ENCODE data around the gene MACROD2. TPM values are rescaled to one million over a fixed set of nuclear protein-coding genes. Genes with fewer than 3 reads are reported as not detected.

The MACROD2 gene
- total RNA-seq, 1 experiment from 2014 or later, result 0.12 TPM

Other genes starting within 250 kb of the MACROD2 start
- 27.8 and 33.9 TPM in 2 replicates for gene ESF1, start 210.6 kb upstream of the MACROD2 start, total RNA-seq (2014; rRNA removed; shearing (Covaris generic))
- 29.1 and 36.2 TPM in 2 replicates for gene NDUFAF5, start 210.5 kb upstream of the MACROD2 start, total RNA-seq (2014; rRNA removed; shearing (Covaris generic))
- not detected in 2 replicates for gene SEL1L2, start 4.9 kb upstream of the MACROD2 start, total RNA-seq (2014; rRNA removed; shearing (Covaris generic))